Measurements from ENCODE around the gene TSPAN1.

Gene TSPAN1

DNA sequence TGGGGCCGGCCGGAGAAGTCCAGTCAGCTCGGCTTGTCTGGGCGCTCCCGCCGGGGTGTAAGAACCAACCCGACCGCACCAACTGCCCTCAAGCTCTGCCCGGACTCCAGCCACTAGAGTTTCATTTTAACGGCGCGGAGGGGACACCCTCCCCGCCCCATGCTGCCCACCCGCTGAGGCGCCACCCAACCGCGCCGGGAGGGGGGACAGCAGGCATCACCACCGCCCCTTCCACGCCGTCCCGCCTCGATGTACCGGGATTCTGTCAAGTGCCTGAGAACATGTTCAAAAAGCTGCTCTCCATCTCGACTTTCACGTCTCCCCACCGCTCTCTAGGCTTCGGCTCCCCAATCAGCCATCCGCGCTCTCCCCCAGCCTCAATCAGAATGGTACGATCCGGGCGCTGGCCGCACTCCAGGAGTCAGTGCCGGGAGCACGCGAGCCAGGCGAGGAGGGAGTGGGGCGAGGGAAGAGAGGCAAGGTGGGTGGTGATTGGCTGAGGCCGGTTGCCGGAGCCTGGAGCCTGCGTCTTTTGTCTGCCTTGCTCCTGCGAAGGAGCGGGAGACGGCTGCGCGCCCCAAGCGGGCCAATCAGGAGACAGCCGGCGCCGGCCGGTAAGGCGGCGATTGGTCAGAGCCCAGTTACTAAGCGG is 42.2 kb upstream of the TSPAN1 start, which contains the start of gene PIK3R3:
Gene PIK3R3 (minus strand): TSS at position 101 of the 652 bp plus-strand sequence. CDS start 677 bp downstream, outside the sequence.
- Histone ChIP-seq H3K36me3 (ENCODE audit: insufficient read depth, low read length) (no peaks in the 10 kb centered on the region), H3K9me2 (replicated peaks; ENCODE audit: low read depth, low read length) (no peaks in the 10 kb centered on the region), H3K9me3 (ENCODE audit: insufficient read depth, low read depth, low read length) (no peaks in the 10 kb centered on the region), H3K79me2 (ENCODE audit: insufficient read depth, low read length) (peaks cover 58% of the 10 kb centered on the region), H3K4me1 (ENCODE audit: insufficient read depth, low read length, poor library complexity, severe bottlenecking) (peaks cover 46% of the 10 kb centered on the region), H2AFZ (ENCODE audit: low read length) (peak within 1 kb of the TSS; percentile 90), H3K27me3 (ENCODE audit: insufficient read depth, low read length, poor library complexity, severe bottlenecking) (no peaks in the 10 kb centered on the region), H4K20me1 (ENCODE audit: insufficient read depth, low read length, poor library complexity, severe bottlenecking) (peaks cover 36% of the 10 kb centered on the region), H3K4me2 (ENCODE audit: low read depth, low read length, poor library complexity, severe bottlenecking) (peak within 1 kb of the TSS; percentile 100), H3K9ac (ENCODE audit: low read depth, low read length, poor library complexity, severe bottlenecking) (peak within 1 kb of the TSS; percentile 100), H3K4me3 (ENCODE audit: low read length, poor library complexity, severe bottlenecking) (peak within 1 kb of the TSS; percentile 91), H3F3A (ENCODE audit: low read depth) (0 out of 2 replicates have a peak, but pooled peaks cover 5% of the 10 kb centered on the region)
- no peak for TF ChIP-seq EZH2phosphoT487 (IDR thresholded peaks at IDR 0.05; ENCODE audit: borderline replicate concordance)

DNA sequence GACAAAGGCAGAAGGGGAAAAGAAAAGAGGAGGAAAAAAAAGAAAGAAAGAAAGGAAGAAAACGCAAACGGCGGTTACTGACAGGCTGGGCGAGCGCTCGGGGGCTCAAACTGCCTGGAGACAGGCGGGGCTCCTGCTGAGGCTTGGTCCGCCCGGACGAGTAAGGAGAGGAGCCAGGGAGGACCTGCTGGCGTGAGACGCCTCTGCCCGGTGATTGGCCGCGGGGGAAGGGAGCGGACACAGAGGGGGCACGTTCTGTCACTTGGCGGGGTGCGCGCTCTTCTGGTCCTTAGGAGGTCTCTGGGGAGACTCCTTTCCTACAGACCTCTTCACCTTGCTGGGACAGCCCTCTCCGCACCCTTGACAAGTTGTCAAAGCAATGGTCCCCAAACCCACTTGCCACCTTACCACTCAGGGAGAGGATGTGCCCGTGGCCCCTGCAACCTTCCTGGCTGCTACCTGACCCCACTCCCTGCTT is 41.7 kb upstream of the TSPAN1 start:
- Histone ChIP-seq H3K27me3 (ENCODE audit: insufficient read depth, low read length, poor library complexity, severe bottlenecking) (no peaks in the 10 kb centered on the region), H3K9ac (ENCODE audit: low read depth, low read length, poor library complexity, severe bottlenecking) (peak overlapping the region; percentile 100), H3K9me2 (replicated peaks; ENCODE audit: low read depth, low read length) (no peaks in the 10 kb centered on the region), H3K36me3 (ENCODE audit: insufficient read depth, low read length) (no peaks in the 10 kb centered on the region), H3K79me2 (ENCODE audit: insufficient read depth, low read length) (peaks cover 52% of the 10 kb centered on the region), H3K4me2 (ENCODE audit: low read depth, low read length, poor library complexity, severe bottlenecking) (peak overlapping the region; percentile 91), H3K9me3 (ENCODE audit: insufficient read depth, low read depth, low read length) (no peaks in the 10 kb centered on the region), H3K4me1 (ENCODE audit: insufficient read depth, low read length, poor library complexity, severe bottlenecking) (peaks cover 43% of the 10 kb centered on the region), H2AFZ (ENCODE audit: low read length) (peak overlapping the region; percentile 74), H3K4me3 (ENCODE audit: low read length, poor library complexity, severe bottlenecking) (peak overlapping the region; percentile 91), H4K20me1 (ENCODE audit: insufficient read depth, low read length, poor library complexity, severe bottlenecking) (peaks cover 31% of the 10 kb centered on the region), H3F3A (ENCODE audit: low read depth) (0 out of 2 replicates have a peak, but pooled peaks cover 5% of the 10 kb centered on the region)
- TF ChIP-seq EZH2phosphoT487 (IDR thresholded peaks at IDR 0.05; ENCODE audit: borderline replicate concordance) = no peak
- TF ChIP-seq, protein P1, sequence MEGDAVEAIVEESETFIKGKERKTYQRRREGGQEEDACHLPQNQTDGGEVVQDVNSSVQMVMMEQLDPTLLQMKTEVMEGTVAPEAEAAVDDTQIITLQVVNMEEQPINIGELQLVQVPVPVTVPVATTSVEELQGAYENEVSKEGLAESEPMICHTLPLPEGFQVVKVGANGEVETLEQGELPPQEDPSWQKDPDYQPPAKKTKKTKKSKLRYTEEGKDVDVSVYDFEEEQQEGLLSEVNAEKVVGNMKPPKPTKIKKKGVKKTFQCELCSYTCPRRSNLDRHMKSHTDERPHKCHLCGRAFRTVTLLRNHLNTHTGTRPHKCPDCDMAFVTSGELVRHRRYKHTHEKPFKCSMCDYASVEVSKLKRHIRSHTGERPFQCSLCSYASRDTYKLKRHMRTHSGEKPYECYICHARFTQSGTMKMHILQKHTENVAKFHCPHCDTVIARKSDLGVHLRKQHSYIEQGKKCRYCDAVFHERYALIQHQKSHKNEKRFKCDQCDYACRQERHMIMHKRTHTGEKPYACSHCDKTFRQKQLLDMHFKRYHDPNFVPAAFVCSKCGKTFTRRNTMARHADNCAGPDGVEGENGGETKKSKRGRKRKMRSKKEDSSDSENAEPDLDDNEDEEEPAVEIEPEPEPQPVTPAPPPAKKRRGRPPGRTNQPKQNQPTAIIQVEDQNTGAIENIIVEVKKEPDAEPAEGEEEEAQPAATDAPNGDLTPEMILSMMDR (conservative IDR thresholded peaks at IDR 0.05; ENCODE audit: low read length) = no peak

DNA sequence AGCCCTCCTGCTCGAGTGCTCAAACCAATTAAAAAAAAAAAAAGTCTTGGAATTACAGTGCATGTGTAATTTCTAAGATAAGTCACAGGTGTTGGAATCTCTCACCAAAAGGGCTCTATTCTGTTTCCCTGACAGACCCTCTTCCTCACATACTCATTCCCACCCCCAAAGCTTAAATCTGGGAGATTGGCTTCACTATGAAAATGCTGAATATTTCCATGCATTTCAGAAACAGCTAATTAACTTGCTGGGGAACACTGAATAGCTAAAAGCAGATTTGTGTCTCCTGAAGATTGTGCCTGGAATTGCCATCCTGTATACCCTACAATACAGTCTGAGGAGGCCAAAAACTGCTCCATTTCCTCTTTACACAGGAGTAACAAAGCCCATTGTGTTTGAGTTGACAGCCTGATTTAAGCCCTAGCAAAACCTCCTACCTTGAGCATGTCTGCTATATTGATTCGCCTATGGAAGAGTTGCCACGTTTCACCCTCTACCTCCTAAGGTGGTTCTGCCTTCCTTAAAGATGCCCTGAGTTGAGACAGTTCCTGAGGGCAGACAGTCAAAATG is 41.0 kb upstream of the TSPAN1 start:
- peak overlapping the region; percentile 100 for H3K9ac ChIP-seq (ENCODE audit: low read depth, low read length, poor library complexity, severe bottlenecking)
- peaks cover 25% of the 10 kb centered on the region for H4K20me1 ChIP-seq (ENCODE audit: insufficient read depth, low read length, poor library complexity, severe bottlenecking)
- H3K79me2 ChIP-seq (ENCODE audit: insufficient read depth, low read length) = peaks cover 45% of the 10 kb centered on the region
- H3K36me3 ChIP-seq (ENCODE audit: insufficient read depth, low read length) = no peaks in the 10 kb centered on the region
- no peaks in the 10 kb centered on the region for H3K27me3 ChIP-seq (ENCODE audit: insufficient read depth, low read length, poor library complexity, severe bottlenecking)
- H3K4me3 ChIP-seq (ENCODE audit: low read length, poor library complexity, severe bottlenecking) = peak overlapping the region; percentile 91
- no peaks in the 10 kb centered on the region for H3K9me3 ChIP-seq (ENCODE audit: insufficient read depth, low read depth, low read length)
- H3K4me2 ChIP-seq (ENCODE audit: low read depth, low read length, poor library complexity, severe bottlenecking) = peak overlapping the region; percentile 91
- no peaks in the 10 kb centered on the region for H3K9me2 ChIP-seq (replicated peaks; ENCODE audit: low read depth, low read length)
- TF ChIP-seq, protein P1 (conservative IDR thresholded peaks at IDR 0.05; ENCODE audit: low read length) = no peak
- no peak for TF ChIP-seq EZH2phosphoT487 (IDR thresholded peaks at IDR 0.05; ENCODE audit: borderline replicate concordance)
- peak overlapping the region; percentile 74; the same call in 1 of the 2 replicates for H2AFZ ChIP-seq (ENCODE audit: low read length)
- H3K4me1 ChIP-seq (ENCODE audit: insufficient read depth, low read length, poor library complexity, severe bottlenecking) = peaks cover 38% of the 10 kb centered on the region
- H3F3A ChIP-seq (ENCODE audit: low read depth) = 0 out of 2 replicates have a peak, but pooled peaks cover 5% of the 10 kb centered on the region
